HepG2 (cell line): ENCODE results near the gene KRT24. TPM values are rescaled to one million over a fixed set of nuclear protein-coding genes. Genes with fewer than 3 reads are reported as not detected.

Source experiments
- ATAC-seq: fragments of 200-7000 bp; cut with Tn5 transposase; 3 replicates; pipeline ENCODE4 v1.9.1; 2020; ENCODE audit warnings: mild to moderate bottlenecking, moderate library complexity
- BruUV-seq: library from RNA; stranded (reverse); fragments of 400-500 nt; replicated peaks from 2 replicates; lab custom pipeline; 2021; lab: Mats Ljungman, UMichigan
- CTCF ChIA-PET: fragments of 300-600 bp; formaldehyde crosslinking; extraction: SDS; loops from one replicate; lab custom pipeline; 2021; ENCODE audit warnings: low total read pairs, inconsistent platforms, low intra/inter-chr PET ratio; lab: Yijun Ruan, JAX
- POLR2A ChIA-PET: fragments of 350-600 bp; sonication (Branson Sonifier 250); formaldehyde crosslinking; loops from one replicate; lab custom pipeline; 2020; ENCODE audit warnings: antibody characterized with exemption, inconsistent platforms; lab: Yijun Ruan, JAX
- DNase-seq: peaks from one replicate; pipeline ENCODE4 v3.0.0-alpha.2; 2015; ENCODE audit warnings: low spot score
- FAIRE-seq: peaks from 3 replicates; lab custom pipeline; 2011; peaks lifted over from hg19 to GRCh38; lab: Jason Lieb, UNC
- H2AFZ ChIP-seq: one replicate; pipeline ENCODE4 v1.6.1; 2011; ENCODE audit warnings: low read length, inconsistent platforms
- H3K27ac ChIP-seq: fragments of 300-600 bp; 3 replicates; pipeline ENCODE4 v1.8.0; 2011; ENCODE audit warnings: mixed run types, mild to moderate bottlenecking, mixed read lengths, low read length, inconsistent platforms; ENCODE audit not compliant: insufficient read depth; ENCODE audit errors: extremely low read length
- H3K27me3 ChIP-seq, 2 experiments: fragments of 200-600 bp in 1 of 2; 2 replicates in 1 of 2; 3 replicates in 1 of 2; pipeline versions ENCODE4 v1.6.0 to v1.8.0; 2011; ENCODE audit warnings: low read length in 2 of 2, mild to moderate bottlenecking in 2 of 2, moderate library complexity in 2 of 2, inconsistent platforms in 1 of 2; ENCODE audit not compliant: insufficient read depth in 2 of 2, control insufficient read depth in 1 of 2
- H3K36me3 ChIP-seq, 2 experiments: fragments of 200-600 bp in 1 of 2; replicated peaks in 1 of 2; 2 replicates in 1 of 2; 3 replicates in 1 of 2; pipeline versions ENCODE4 v1.5.1 to v1.8.0; 2011; ENCODE audit warnings: low read length in 2 of 2, inconsistent platforms in 1 of 2; ENCODE audit not compliant: insufficient read depth in 2 of 2, control insufficient read depth in 1 of 2
- H3K4me1 ChIP-seq: 2 replicates; pipeline ENCODE4 v1.5.1; 2012; ENCODE audit warnings: low read length, inconsistent platforms; ENCODE audit not compliant: insufficient read depth
- H3K4me2 ChIP-seq: 2 replicates; pipeline ENCODE4 v1.6.0; 2011; ENCODE audit warnings: low read depth, low read length, inconsistent platforms
- H3K4me3 ChIP-seq, 3 experiments: fragments of 200-600 bp in 1 of 3; sonication (generic), shearing (Covaris generic) in 1 of 3; replicated peaks in 1 of 3; 2 replicates each; pipeline ENCODE4 v1.5.1; 2011 to 2016; ENCODE audit warnings: low read length in 3 of 3, inconsistent platforms in 2 of 3, low read depth in 2 of 3, mild to moderate bottlenecking in 2 of 3, control low read depth in 1 of 3, mixed read lengths in 1 of 3; ENCODE audit not compliant: insufficient read depth in 1 of 3
- H3K79me2 ChIP-seq: one replicate; pipeline ENCODE4 v1.6.1; 2011; ENCODE audit warnings: low read length, inconsistent platforms; ENCODE audit not compliant: insufficient read depth
- H3K9ac ChIP-seq: 2 replicates; pipeline ENCODE4 v1.6.0; 2011; ENCODE audit warnings: mild to moderate bottlenecking, low read depth, low read length, inconsistent platforms; ENCODE audit not compliant: insufficient read depth
- H3K9me3 ChIP-seq: 2 replicates; pipeline ENCODE4 v1.5.1; 2012; ENCODE audit warnings: mild to moderate bottlenecking, low read length
- H4K20me1 ChIP-seq: 2 replicates; pipeline ENCODE4 v1.6.0; 2011; ENCODE audit warnings: inconsistent platforms, mild to moderate bottlenecking, low read length, moderate library complexity; ENCODE audit not compliant: insufficient read depth
- BRCA1 ChIP-seq: sonication (generic); formaldehyde crosslinking; IDR thresholded peaks from 2 replicates; pipeline ENCODE4 v1.4.0; 2020; ENCODE audit warnings: missing genetic modification reagents
- MXI1 ChIP-seq: IDR thresholded peaks from 3 replicates; pipeline ENCODE4 v1.6.1; 2012; ENCODE audit warnings: low read depth, low read length, inconsistent platforms, borderline replicate concordance
- TAF1 ChIP-seq: sonication (generic); formaldehyde crosslinking; IDR thresholded peaks from 2 replicates; pipeline ENCODE4 v1.4.0; 2020; ENCODE audit warnings: missing genetic modification reagents
- ZNF160 ChIP-seq: sonication (generic); formaldehyde crosslinking; IDR thresholded peaks from 2 replicates; pipeline ENCODE4 v1.8.0; 2022; ENCODE audit warnings: mild to moderate bottlenecking, inconsistent platforms, missing genetic modification reagents
- ZNF737 ChIP-seq: sonication (generic); formaldehyde crosslinking; IDR thresholded peaks from 2 replicates; pipeline ENCODE4 v1.5.0; 2020; ENCODE audit warnings: missing genetic modification reagents, mild to moderate bottlenecking, borderline replicate concordance
- WGBS: methylation state at CpG from one replicate; pipeline ENCODE4 v1.1.6; 2017; ENCODE audit warnings: low lambda C conversion rate; 5-methylcytosine and 5-hydroxymethylcytosine counted together
- in situ Hi-C: cut with HindIII; loops from 2 replicates; pipeline ENCODE4 v1.10.0; 2017; ENCODE audit warnings: low pct_unique_long_range_greater_than_20kb; ENCODE audit not compliant: extremely low pct_ligation_motif_present
- intact Hi-C: fragments of 100-400 bp; cut with micrococcal nuclease; formaldehyde crosslinking; loops from one replicate; pipeline ENCODE4 v1.10.0; 2022; ENCODE audit not compliant: unreplicated experiment
- polyA plus RNA-seq, 8 experiments: library from polyadenylated mRNA; depleted of rRNA in 3 of 8; stranded (reverse) in 7 of 8; unstranded in 1 of 8; fragments of >200 nt; fragmentation: Illumina TruSeq in 4 of 8; extraction: Trizol in 4 of 8; gene quantifications; 2 replicates each; pipeline versions ENCODE4 v1.2.1 to v1.2.3, GENCODE V29; 2011 to 2016; ENCODE audit warnings: low read depth in 4 of 8, missing spikeins in 1 of 8, mixed read lengths in 1 of 8; ENCODE audit not compliant: insufficient read depth in 1 of 8
- total RNA-seq, 5 experiments: library from RNA; depleted of rRNA; stranded (reverse); fragments of >200 nt; fragmentation: Illumina TruSeq; extraction: Trizol; gene quantifications; 2 replicates each; pipeline ENCODE4 v1.2.3, GENCODE V29; 2016; ENCODE audit warnings: low read depth in 1 of 5
- TF ChIP-seq, protein P1 (sequence below): sonication (generic); formaldehyde crosslinking; IDR thresholded peaks from 2 replicates; pipeline ENCODE4 v1.5.0; 2020; ENCODE audit warnings: mild to moderate bottlenecking, missing genetic modification reagents
- TF ChIP-seq, protein P2 (sequence below): sonication (generic); formaldehyde crosslinking; IDR thresholded peaks from 2 replicates; pipeline ENCODE4 v1.4.0; 2020; ENCODE audit warnings: missing genetic modification reagents, mild to moderate bottlenecking, borderline replicate concordance

KRT24 gene
- total and polyA plus RNA-seq, 2 of the 13 experiments (the other 11 are each of a cell fraction or from before 2014, with no cell fraction given), result not detected

DNA sequence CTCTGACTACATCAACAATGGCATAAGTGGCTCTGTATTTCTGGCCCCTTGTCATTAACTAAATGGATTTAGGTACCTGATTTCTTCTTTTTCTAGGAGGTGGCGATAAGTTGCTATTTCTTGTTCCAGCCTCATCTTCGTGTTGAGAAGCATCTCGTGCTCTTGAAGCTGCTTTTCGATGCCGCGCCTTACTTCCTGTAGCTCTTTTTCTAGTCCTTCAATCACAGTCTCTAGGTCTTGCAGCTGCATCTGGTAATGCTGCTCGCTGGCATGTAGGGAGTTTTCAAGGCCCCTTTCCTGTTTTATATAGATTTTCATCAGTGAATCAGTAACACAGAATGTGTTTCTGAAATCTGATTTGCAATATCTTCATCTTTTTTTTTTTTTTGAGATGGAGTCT lies 43.6 kb downstream of the KRT24 start:
- H3K4me1 ChIP-seq, result 0 out of 2 replicates have a peak, but pooled peaks cover 3% of the 10 kb centered on the region
- no peak overlapping the region for H3K4me3 ChIP-seq
- ChIA-PET CTCF (no interaction called here), POLR2A (no interaction called here)
- TF ChIP-seq, protein P1, sequence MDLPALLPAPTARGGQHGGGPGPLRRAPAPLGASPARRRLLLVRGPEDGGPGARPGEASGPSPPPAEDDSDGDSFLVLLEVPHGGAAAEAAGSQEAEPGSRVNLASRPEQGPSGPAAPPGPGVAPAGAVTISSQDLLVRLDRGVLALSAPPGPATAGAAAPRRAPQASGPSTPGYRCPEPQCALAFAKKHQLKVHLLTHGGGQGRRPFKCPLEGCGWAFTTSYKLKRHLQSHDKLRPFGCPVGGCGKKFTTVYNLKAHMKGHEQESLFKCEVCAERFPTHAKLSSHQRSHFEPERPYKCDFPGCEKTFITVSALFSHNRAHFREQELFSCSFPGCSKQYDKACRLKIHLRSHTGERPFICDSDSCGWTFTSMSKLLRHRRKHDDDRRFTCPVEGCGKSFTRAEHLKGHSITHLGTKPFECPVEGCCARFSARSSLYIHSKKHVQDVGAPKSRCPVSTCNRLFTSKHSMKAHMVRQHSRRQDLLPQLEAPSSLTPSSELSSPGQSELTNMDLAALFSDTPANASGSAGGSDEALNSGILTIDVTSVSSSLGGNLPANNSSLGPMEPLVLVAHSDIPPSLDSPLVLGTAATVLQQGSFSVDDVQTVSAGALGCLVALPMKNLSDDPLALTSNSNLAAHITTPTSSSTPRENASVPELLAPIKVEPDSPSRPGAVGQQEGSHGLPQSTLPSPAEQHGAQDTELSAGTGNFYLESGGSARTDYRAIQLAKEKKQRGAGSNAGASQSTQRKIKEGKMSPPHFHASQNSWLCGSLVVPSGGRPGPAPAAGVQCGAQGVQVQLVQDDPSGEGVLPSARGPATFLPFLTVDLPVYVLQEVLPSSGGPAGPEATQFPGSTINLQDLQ (CRISPR knock-in tag), result no peak
- no peak for TF ChIP-seq MXI1
- no peak for TF ChIP-seq BRCA1 (CRISPR knock-in tag)
- TF ChIP-seq, protein P2, sequence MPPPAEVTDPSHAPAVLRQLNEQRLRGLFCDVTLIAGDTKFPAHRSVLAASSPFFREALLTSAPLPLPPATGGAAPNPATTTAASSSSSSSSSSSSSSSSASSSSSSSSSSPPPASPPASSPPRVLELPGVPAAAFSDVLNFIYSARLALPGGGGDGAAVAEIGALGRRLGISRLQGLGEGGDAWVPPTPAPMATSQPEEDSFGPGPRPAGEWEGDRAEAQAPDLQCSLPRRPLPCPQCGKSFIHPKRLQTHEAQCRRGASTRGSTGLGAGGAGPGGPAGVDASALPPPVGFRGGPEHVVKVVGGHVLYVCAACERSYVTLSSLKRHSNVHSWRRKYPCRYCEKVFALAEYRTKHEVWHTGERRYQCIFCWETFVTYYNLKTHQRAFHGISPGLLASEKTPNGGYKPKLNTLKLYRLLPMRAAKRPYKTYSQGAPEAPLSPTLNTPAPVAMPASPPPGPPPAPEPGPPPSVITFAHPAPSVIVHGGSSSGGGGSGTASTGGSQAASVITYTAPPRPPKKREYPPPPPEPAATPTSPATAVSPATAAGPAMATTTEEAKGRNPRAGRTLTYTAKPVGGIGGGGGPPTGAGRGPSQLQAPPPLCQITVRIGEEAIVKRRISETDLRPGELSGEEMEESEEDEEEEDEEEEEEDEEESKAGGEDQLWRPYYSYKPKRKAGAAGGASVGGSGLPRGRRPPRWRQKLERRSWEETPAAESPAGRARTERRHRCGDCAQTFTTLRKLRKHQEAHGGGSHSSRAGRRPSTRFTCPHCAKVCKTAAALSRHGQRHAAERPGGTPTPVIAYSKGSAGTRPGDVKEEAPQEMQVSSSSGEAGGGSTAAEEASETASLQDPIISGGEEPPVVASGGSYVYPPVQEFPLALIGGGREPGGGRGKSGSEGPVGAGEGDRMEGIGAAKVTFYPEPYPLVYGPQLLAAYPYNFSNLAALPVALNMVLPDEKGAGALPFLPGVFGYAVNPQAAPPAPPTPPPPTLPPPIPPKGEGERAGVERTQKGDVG, result no peak
- TF ChIP-seq ZNF737 (CRISPR knock-in tag), result no peak
- no peak for TF ChIP-seq ZNF160 (CRISPR knock-in tag)
- no peak for TF ChIP-seq TAF1 (CRISPR knock-in tag)
- in situ Hi-C loops, result no loop called here
- DNase-seq, result no peak
- WGBS, result 73% methylated on average over 7 of the region's 7 CpGs
- H3K9ac ChIP-seq, result no peak overlapping the region
- intact Hi-C loops, result no loop called here
- no peaks in the 10 kb centered on the region for H3K36me3 ChIP-seq
- no peak for ATAC-seq
- FAIRE-seq, result no peak
- no peak overlapping the region for H2AFZ ChIP-seq
- no peaks in the 10 kb centered on the region for H3K79me2 ChIP-seq
- no peak overlapping the region for H3K27ac ChIP-seq
- H3K27me3 ChIP-seq, result peaks cover 2 to 11% of the 10 kb centered on the region in 2 experiments; a peak in 4 of 5 replicates
- no peaks in the 10 kb centered on the region for H3K9me3 ChIP-seq
- no TSS peak for BruUV-seq
- H3K4me2 ChIP-seq, result no peak overlapping the region
- no peaks in the 10 kb centered on the region for H4K20me1 ChIP-seq
